ENCODE data around the gene QPRT. TPM values are rescaled to one million over a fixed set of nuclear protein-coding genes. Genes with fewer than 3 reads are reported as not detected.

The QPRT gene
- total and polyA plus RNA-seq, 2 donors (not counting 3 experiments of a cell fraction or from before 2014, with no cell fraction given), result 0.40 to 0.44 TPM

DNA sequence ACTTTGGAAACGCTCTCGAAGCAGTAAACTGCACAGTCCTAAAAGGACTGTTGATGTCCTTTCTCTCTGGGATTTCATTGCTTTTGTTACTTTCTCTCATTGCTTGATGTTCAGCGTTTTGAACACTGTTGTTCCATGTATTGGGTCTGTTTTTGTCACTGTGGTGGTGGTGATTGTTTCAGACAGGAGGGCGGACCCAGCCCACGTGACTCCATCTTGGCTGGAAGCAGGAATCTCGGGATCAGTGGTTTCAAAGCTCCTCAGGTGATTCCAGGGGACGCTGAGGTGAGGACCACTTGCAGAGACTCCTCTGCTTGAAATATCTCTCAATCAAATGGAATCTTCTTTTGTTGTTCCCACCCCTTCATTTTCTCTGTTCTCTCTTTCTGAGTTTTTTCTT, 48.5 kb downstream of the QPRT start:
- intact Hi-C loops (cut with micrococcal nuclease) (no loop called here), dilution Hi-C loops (cut with MboI; ENCODE audit: extremely low pct_ligation_motif_present, low sequenced_read_pairs) (no loop called here)
- H3K9me1 ChIP-seq (replicated peaks; ENCODE audit: control insufficient read depth, extremely low read depth, insufficient read depth, low read length), result no peaks in the 10 kb centered on the region
- H3K27me3 ChIP-seq (ENCODE audit: control insufficient read depth in 2 of 2, insufficient read depth in 2 of 2, low read length in 2 of 2), result peaks cover 2 to 6% of the 10 kb centered on the region in 2 experiments
- POLR2A ChIA-PET, result no interaction called here
- no peaks in the 10 kb centered on the region for H3K36me3 ChIP-seq (ENCODE audit: control insufficient read depth in 2 of 2, extremely low read depth in 1 of 2, insufficient read depth in 2 of 2, low read length in 2 of 2)
- H3K9me3 ChIP-seq (replicated peaks; ENCODE audit: control insufficient read depth, insufficient read depth, low read length), result no peaks in the 10 kb centered on the region
- TF ChIP-seq EZH2 (IDR thresholded peaks at IDR 0.05; ENCODE audit: borderline replicate concordance, low read depth, low read length, severe bottlenecking) (no peak), GATA2 (IDR thresholded peaks at IDR 0.05; ENCODE audit: insufficient read depth, insufficient read length, low read depth, low read length) (no peak), POLR2A (IDR thresholded peaks at IDR 0.05; ENCODE audit: low read depth, low read length) (no peak), JUN (IDR thresholded peaks at IDR 0.05; ENCODE audit: borderline replicate concordance, insufficient read depth, insufficient read length, low read depth) (no peak), FOS (IDR thresholded peaks at IDR 0.05; ENCODE audit: borderline replicate concordance, insufficient read depth, low read length) (no peak), MYC (IDR thresholded peaks at IDR 0.05; ENCODE audit: low read depth, low read length) (no peak), POLR2AphosphoS5 (IDR thresholded peaks at IDR 0.05; ENCODE audit: insufficient read depth, low read depth, low read length) (no peak)
- TF ChIP-seq, protein P1, sequence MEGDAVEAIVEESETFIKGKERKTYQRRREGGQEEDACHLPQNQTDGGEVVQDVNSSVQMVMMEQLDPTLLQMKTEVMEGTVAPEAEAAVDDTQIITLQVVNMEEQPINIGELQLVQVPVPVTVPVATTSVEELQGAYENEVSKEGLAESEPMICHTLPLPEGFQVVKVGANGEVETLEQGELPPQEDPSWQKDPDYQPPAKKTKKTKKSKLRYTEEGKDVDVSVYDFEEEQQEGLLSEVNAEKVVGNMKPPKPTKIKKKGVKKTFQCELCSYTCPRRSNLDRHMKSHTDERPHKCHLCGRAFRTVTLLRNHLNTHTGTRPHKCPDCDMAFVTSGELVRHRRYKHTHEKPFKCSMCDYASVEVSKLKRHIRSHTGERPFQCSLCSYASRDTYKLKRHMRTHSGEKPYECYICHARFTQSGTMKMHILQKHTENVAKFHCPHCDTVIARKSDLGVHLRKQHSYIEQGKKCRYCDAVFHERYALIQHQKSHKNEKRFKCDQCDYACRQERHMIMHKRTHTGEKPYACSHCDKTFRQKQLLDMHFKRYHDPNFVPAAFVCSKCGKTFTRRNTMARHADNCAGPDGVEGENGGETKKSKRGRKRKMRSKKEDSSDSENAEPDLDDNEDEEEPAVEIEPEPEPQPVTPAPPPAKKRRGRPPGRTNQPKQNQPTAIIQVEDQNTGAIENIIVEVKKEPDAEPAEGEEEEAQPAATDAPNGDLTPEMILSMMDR (IDR thresholded peaks at IDR 0.05; ENCODE audit: extremely low read depth in 1 of 2, insufficient read depth in 1 of 2, low read depth in 1 of 2, low read length in 2 of 2), result no peak
- TF ChIP-seq, protein P2, sequence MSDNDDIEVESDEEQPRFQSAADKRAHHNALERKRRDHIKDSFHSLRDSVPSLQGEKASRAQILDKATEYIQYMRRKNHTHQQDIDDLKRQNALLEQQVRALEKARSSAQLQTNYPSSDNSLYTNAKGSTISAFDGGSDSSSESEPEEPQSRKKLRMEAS (IDR thresholded peaks at IDR 0.05; ENCODE audit: insufficient read depth, insufficient read length), result no peak
- H2AFZ ChIP-seq (ENCODE audit: low read depth, low read length), result no peak overlapping the region
- no peak for DNase-seq (ENCODE audit: low read depth, low spot score)
- no peaks in the 10 kb centered on the region for H3K79me2 ChIP-seq (ENCODE audit: control insufficient read depth, insufficient read depth, low read length)
- no peak overlapping the region for H3K4me3 ChIP-seq (replicated peaks in 1 of 3; ENCODE audit: insufficient read depth in 1 of 3, low read depth in 1 of 3, low read length in 3 of 3)
- H3K4me2 ChIP-seq (ENCODE audit: insufficient read depth, low read length), result no peak overlapping the region
- CTCF ChIA-PET, result interaction anchor here (1.1 to 6.7 kb wide), 3 partner anchors 9 to 36 kb away, joined by 4 to 89 read pairs (median 4); no protein-coding TSS in a partner anchor
- no peaks in the 10 kb centered on the region for H3K4me1 ChIP-seq (ENCODE audit: control insufficient read depth, extremely low read depth, insufficient read depth, low read length)
- H3K27ac ChIP-seq (ENCODE audit: insufficient read depth, low read depth, low read length), result no peak overlapping the region
- no TSS peak for BruUV-seq (replicated peaks)
- no peak overlapping the region for H3K9ac ChIP-seq (replicated peaks; ENCODE audit: extremely low read depth, insufficient read depth, low read length)
- FAIRE-seq, result no peak
- H4K20me1 ChIP-seq (replicated peaks; ENCODE audit: control insufficient read depth, extremely low read depth, insufficient read depth, low read length), result no peaks in the 10 kb centered on the region

Data from endothelial cell of umbilical vein (primary cell).